Adrenal gland (tissue), 12 donors: Measurements from ENCODE around the gene DACT3. TPM values are rescaled to one million over a fixed set of nuclear protein-coding genes. Genes with fewer than 3 reads are reported as not detected.
A peak's percentile ranks its signal among the peaks of the same experiment; 100 is the strongest.

Experiments
- DNase-seq, 7 donors: peaks; one replicate each; pipeline ENCODE4 v3.0.0-alpha.2; 2019 to 2020
- H3K27ac ChIP-seq, 5 donors: fragments of 200-600 bp; sonication (generic) in 4 of 5; 1 replicate in 3 of 5; 2 replicates in 2 of 5; pipeline versions ENCODE4 v1.5.1 to v1.8.0; 2016 to 2020; ENCODE audit warnings: mild to moderate bottlenecking in 1 of 5
- H3K27me3 ChIP-seq: fragments of 200-600 bp; 2 replicates; pipeline ENCODE4 v1.8.0; 2021
- H3K36me3 ChIP-seq, 2 donors: fragments of 200-600 bp; replicated peaks in 1 of 2; 1 replicate in 1 of 2; 2 replicates in 1 of 2; pipeline versions ENCODE4 v1.5.1 to v1.8.0; 2018 to 2022
- H3K4me1 ChIP-seq, 2 donors: fragments of 200-600 bp; replicated peaks in 1 of 2; 1 replicate in 1 of 2; 2 replicates in 1 of 2; pipeline versions ENCODE4 v1.5.1 to v1.8.0; 2018 to 2021
- H3K4me3 ChIP-seq, 4 donors: fragments of 200-600 bp; sonication (generic) in 3 of 4; one replicate each; pipeline ENCODE4 v1.5.1; 2016 to 2018
- H3K9me3 ChIP-seq, 3 donors: fragments of 200-600 bp; sonication (generic) in 1 of 3; replicated peaks in 1 of 3; 1 replicate in 2 of 3; 2 replicates in 1 of 3; pipeline versions ENCODE4 v1.5.1 to v1.8.0; 2016 to 2021
- CTCF ChIP-seq, 6 experiments: fragments of 450-650 bp in 4 of 6; fragments of 200-600 bp in 2 of 6; sonication (generic) in 1 of 6; IDR thresholded peaks; 1 replicate in 5 of 6; 2 replicates in 1 of 6; pipeline versions ENCODE4 v1.5.1 to v1.8.0; 2016 to 2021; ENCODE audit warnings: antibody characterized with exemption in 6 of 6, mild to moderate bottlenecking in 2 of 6, moderate library complexity in 1 of 6
- POLR2A ChIP-seq, 2 donors: fragments of 450-650 bp; IDR thresholded peaks; one replicate each; pipeline ENCODE4 v1.6.1; 2017; ENCODE audit warnings: antibody characterized with exemption in 2 of 2, mild to moderate bottlenecking in 2 of 2, moderate library complexity in 1 of 2
- WGBS, 4 donors: extraction: QIAGEN DNeasy Blood & Tissue Kit in 2 of 4; methylation state at CpG; one replicate each; pipeline versions ENCODE4 v1.1.5 to v1.1.7; 2013 to 2017; 5-methylcytosine and 5-hydroxymethylcytosine counted together
- intact Hi-C, 2 donors: fragments of 100-400 bp; cut with DNase I; formaldehyde crosslinking; loops; one replicate each; pipeline versions ENCODE4 v1.14.1 to v1.15.0; 2022 to 2023
- polyA plus RNA-seq, 3 donors: library from polyadenylated mRNA; stranded (reverse); fragments of 200-250 nt in 2 of 3; fragments of 350-450 nt in 1 of 3; fragmentation: Illumina TruSeq in 1 of 3; extraction: RNeasy Lipid Tissue Mini Kit (QIAGEN cat#74804) in 1 of 3; gene quantifications; one replicate each; pipeline ENCODE4 v1.2.3, GENCODE V29; 2013 to 2014
- total RNA-seq, 9 donors: library from RNA; depleted of rRNA in 4 of 9; stranded (reverse); fragments of >200 nt in 4 of 9; fragments of 120-200 nt in 1 of 9; fragmentation: NEBNext Ultra II Directional in 1 of 9; extraction: Animal tissue kit (Norgen Biotek cat#: 25700) in 1 of 9; gene quantifications; one replicate each; pipeline versions ENCODE4 v1.1.0 to v1.2.4, GENCODE V29; 2013 to 2023
- donor health status: healthy with polysubstance abuse.
- donor health status: Bipolar disorder and iron deficiency.
- donor health status: DM: yes; HTN: yes; CAD: no.
- donor health status: DM: no; HTN: no; CAD: no.
- donor health status: DM: no; HTN: no; CAD: no.
- donor health status: DM: yes; HTN: yes; CAD: no.

Gene DACT3
- total and polyA plus RNA-seq, 12 donors = 1.7 to 9.8 (median 3.7) TPM

- no peak overlapping the region for H3K27ac ChIP-seq
Observed at GRCh38 chr19:46606681-46607447, 54.1 kb downstream of the DACT3 start.

GRCh38 chr19:46606019-46606418 is 55.0 kb downstream of the DACT3 start:
- peak in 1 of 7 donors; percentile 55 for DNase-seq
- WGBS, 4 donors = 88 to 95% (median 91%) methylated on average over 10 to 11 of the region's 11 CpGs
- Histone ChIP-seq H3K27ac (peak overlapping the region in 2 of 5 donors; percentile 31 to 100), H3K4me1 (peaks cover 27 to 45% of the 10 kb centered on the region in 2 donors), H3K9me3 (no peaks in the 10 kb centered on the region), H3K36me3 (peaks cover 0 to 48% of the 10 kb centered on the region in 2 donors), H3K27me3 (no peaks in the 10 kb centered on the region), H3K4me3 (no peak overlapping the region)
- TF ChIP-seq POLR2A (IDR thresholded peaks at IDR 0.05) = no peak
- TF ChIP-seq CTCF (IDR thresholded peaks at IDR 0.05) = no peak
- intact Hi-C loops = no loop called here

More at GRCh38 chr19:46606681-46607447, 54.1 kb downstream of the DACT3 start:
- TF ChIP-seq CTCF (IDR thresholded peaks at IDR 0.05) = no peak
- TF ChIP-seq POLR2A (IDR thresholded peaks at IDR 0.05) = no peak
- Histone ChIP-seq H3K36me3 (peaks cover 0 to 48% of the 10 kb centered on the region in 2 donors), H3K9me3 (no peaks in the 10 kb centered on the region), H3K27me3 (no peaks in the 10 kb centered on the region), H3K4me1 (peaks cover 27 to 45% of the 10 kb centered on the region in 2 donors), H3K4me3 (no peak overlapping the region)
- intact Hi-C loops = no loop called here
- WGBS, 4 donors = 78 to 83% (median 79%) methylated on average over 11 to 12 of the region's 12 CpGs
- DNase-seq = peak in 3 of 7 donors; percentile 2 to 47 (median 16)

- no peaks in the 10 kb centered on the region for H3K9me3 ChIP-seq
- peaks cover 0 to 48% of the 10 kb centered on the region in 2 donors for H3K36me3 ChIP-seq
- H3K27ac ChIP-seq = peak overlapping the region in 2 of 5 donors; percentile 31 to 100
- peak in 2 of 7 donors; percentile 14 to 32 for DNase-seq
- WGBS, 4 donors = 63 to 100% (median 76%) methylated on average over 1 to 16 of the region's 16 CpGs
- H3K4me3 ChIP-seq = no peak overlapping the region
- TF ChIP-seq POLR2A (IDR thresholded peaks at IDR 0.05) (no peak), CTCF (IDR thresholded peaks at IDR 0.05) (no peak)
- intact Hi-C loops = no loop called here
- no peaks in the 10 kb centered on the region for H3K27me3 ChIP-seq
- peaks cover 27 to 45% of the 10 kb centered on the region in 2 donors for H3K4me1 ChIP-seq
Observed at GRCh38 chr19:46605356-46605821, 55.6 kb downstream of the DACT3 start.

- Histone ChIP-seq H3K4me1 (peaks cover 27 to 45% of the 10 kb centered on the region in 2 donors), H3K27me3 (no peaks in the 10 kb centered on the region), H3K4me3 (no peak overlapping the region), H3K27ac (peak overlapping the region in 2 of 5 donors; percentile 31 to 100), H3K9me3 (no peaks in the 10 kb centered on the region), H3K36me3 (peaks cover 0 to 45% of the 10 kb centered on the region in 2 donors)
- WGBS, 4 donors = 44 to 61% (median 53%) methylated on average over 5 to 13 of the region's 13 CpGs
- TF ChIP-seq CTCF (IDR thresholded peaks at IDR 0.05) (no peak), POLR2A (IDR thresholded peaks at IDR 0.05) (no peak)
- intact Hi-C loops = no loop called here
- peak in 4 of 7 donors; percentile 25 to 62 (median 38) for DNase-seq
Observed at GRCh38 chr19:46604781-46605355, 56.1 kb downstream of the DACT3 start.
